ENCODE results near the gene SLCO4A1.
"Not testable (repeated sequence)": the region's sequence is repeated elsewhere in the genome, so short reads cannot be mapped to it uniquely, and the experiment has no call there.

Gene SLCO4A1

GRCh38 chr20:62671765-62672164 is 29.5 kb downstream of the SLCO4A1 start:
- FAIRE-seq (no peak), DNase-seq (ENCODE audit: insufficient read length, low spot score) (no peak)
- TF ChIP-seq POLR2A (IDR thresholded peaks at IDR 0.05; ENCODE audit: low read depth, low read length) = no peak

DNA sequence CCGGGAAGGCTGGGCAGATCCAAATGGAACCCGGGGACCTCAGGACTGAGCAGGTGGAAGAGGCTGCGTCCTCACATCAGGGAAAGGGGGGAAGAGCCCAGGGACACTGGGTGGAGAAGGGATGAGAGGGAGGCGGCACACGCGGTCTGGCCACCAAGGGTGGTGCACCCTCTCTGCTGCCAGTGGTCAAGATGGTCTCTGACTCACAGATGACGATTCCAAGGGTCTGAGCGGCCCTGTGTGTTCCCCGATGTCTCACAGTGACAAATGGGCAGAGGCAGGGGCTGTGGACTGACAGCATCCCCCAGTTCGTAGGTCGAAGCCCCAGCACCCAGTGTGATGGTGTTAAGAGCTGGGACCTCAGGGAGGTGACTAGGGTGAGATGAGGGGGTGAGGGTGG is 32.1 kb downstream of the SLCO4A1 start:
- DNase-seq (ENCODE audit: insufficient read length, low spot score) = no peak
- FAIRE-seq = no peak
- TF ChIP-seq POLR2A (IDR thresholded peaks at IDR 0.05; ENCODE audit: low read depth, low read length) = no peak

GRCh38 chr20:62675156-62675876 is 33.0 kb downstream of the SLCO4A1 start:
- DNase-seq (ENCODE audit: insufficient read length, low spot score) (no peak), FAIRE-seq (no peak)
- TF ChIP-seq POLR2A (IDR thresholded peaks at IDR 0.05; ENCODE audit: low read depth, low read length) = no peak

DNA sequence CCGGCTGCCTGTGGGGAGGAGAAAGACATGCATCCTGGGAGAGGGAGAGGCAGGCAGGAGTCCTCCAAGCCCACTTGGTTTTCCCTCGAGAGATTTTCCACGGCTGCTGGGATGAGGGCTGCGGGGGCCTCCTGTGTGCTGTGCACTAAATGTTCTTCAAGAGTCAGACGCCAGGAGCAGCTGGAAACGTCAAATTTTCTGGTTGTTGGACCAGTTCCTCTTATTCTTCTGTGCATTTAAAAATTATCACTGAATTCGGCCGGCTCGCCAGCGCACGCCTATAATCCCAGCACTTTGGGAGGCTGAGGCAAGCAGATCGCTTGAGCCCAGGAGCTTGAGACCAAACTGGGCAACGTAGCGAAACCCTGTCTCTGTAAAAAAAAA is 33.6 kb downstream of the SLCO4A1 start:
- TF ChIP-seq POLR2A (IDR thresholded peaks at IDR 0.05; ENCODE audit: low read depth, low read length) = no peak
- DNase-seq (ENCODE audit: insufficient read length, low spot score) (no peak), FAIRE-seq (no peak)

- no peak for TF ChIP-seq POLR2A (IDR thresholded peaks at IDR 0.05; ENCODE audit: low read depth, low read length)
- DNase-seq (ENCODE audit: insufficient read length, low spot score) (no peak), FAIRE-seq (no peak)
These were observed 34.7 kb downstream of the SLCO4A1 start for GRCh38 chr20:62676976-62677375.

DNA sequence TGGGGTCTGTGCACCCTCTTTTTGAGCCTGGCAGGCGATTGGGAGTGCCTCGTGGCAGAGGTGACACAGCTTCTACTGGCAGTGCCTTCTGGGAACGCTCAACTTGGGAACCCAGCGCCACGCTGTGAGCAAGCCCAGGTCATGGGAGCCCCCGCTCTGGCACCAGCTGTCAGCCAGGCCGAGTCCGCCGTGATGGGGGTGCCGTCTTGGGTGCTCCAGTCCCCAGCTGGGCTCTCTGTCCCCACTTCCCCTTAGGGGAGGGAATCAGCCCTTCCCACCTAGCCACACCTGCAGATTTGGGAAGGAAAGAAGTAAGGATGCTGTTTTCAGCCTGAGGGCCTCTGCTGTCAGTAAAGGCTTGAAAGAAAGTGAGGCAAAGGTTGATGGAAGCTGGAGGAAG is 35.4 kb downstream of the SLCO4A1 start:
- FAIRE-seq (no peak), DNase-seq (ENCODE audit: insufficient read length, low spot score) (no peak)
- TF ChIP-seq POLR2A (IDR thresholded peaks at IDR 0.05; ENCODE audit: low read depth, low read length) = no peak

- FAIRE-seq (no peak), DNase-seq (ENCODE audit: insufficient read length, low spot score) (no peak)
- no peak for TF ChIP-seq POLR2A (IDR thresholded peaks at IDR 0.05; ENCODE audit: low read depth, low read length)
These were observed 36.2 kb downstream of the SLCO4A1 start for GRCh38 chr20:62678553-62678952.

- DNase-seq (ENCODE audit: insufficient read length, low spot score) = no peak
- FAIRE-seq = no peak
- no peak for TF ChIP-seq POLR2A (IDR thresholded peaks at IDR 0.05; ENCODE audit: low read depth, low read length)
These were observed 37.8 kb downstream of the SLCO4A1 start for GRCh38 chr20:62679978-62680589.

DNA sequence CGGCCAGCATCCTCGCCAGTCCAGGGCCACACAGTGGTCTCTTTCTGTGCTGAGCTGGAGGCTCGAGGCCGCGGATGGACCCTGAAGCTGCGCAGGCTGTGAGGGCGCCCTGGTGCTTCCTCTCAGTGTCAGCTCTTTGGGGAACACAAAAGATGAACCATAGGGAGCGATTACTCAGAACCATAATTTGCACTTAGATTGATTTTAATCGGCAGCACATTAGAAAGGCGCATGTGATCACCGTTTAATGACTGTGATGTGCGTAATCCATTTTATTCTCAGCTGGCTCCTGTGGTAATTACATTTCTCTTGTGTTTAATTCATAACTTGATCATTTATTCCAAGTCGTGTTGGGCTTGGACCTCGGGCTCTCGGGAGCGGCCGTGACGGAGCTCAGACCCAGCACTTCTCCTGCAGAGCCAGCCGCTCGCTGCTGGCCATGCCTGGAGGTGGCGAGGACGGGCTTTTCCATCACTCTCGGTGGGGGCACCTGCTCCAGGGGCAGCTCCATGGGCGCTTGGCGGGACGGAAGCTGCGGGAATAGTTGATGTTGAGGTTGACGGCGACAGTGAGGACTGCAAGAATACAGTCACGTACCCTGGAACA is 40.7 kb downstream of the SLCO4A1 start:
- DNase-seq (ENCODE audit: insufficient read length, low spot score) (no peak), FAIRE-seq (no peak)
- no peak for TF ChIP-seq POLR2A (IDR thresholded peaks at IDR 0.05; ENCODE audit: low read depth, low read length)

- DNase-seq (ENCODE audit: insufficient read length, low spot score); FAIRE-seq: not testable (repeated sequence)
These were observed 41.5 kb downstream of the SLCO4A1 start for GRCh38 chr20:62683660-62684322.

DNA sequence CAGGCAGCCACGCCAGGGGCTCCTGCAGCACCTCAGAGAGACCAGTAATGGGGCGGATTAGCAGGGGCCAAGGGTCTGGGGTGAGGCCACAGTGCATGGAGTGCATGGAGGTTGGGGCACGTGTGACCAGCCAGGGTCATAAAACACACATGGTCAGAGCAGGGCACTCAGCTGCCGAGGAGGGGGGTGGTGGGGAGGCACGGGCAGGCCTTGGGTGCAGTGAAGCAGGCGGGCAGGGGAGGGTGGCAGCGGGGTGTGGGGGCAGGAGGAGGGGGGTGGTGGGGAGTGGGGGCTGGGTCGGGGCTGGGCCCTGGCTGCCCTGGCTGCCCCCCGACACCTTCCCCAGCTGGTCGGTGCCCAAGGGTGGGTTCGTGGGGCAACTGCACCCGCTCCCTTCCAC is 42.7 kb downstream of the SLCO4A1 start:
- no peak for DNase-seq (ENCODE audit: insufficient read length, low spot score)
- FAIRE-seq = no peak
- TF ChIP-seq POLR2A (IDR thresholded peaks at IDR 0.05; ENCODE audit: low read depth, low read length) = no peak

- DNase-seq (ENCODE audit: insufficient read length, low spot score) (no peak), FAIRE-seq (no peak)
- TF ChIP-seq POLR2A (IDR thresholded peaks at IDR 0.05; ENCODE audit: low read depth, low read length) = no peak
These were observed 43.7 kb downstream of the SLCO4A1 start for GRCh38 chr20:62685781-62686555.

- FAIRE-seq = no peak
- DNase-seq (ENCODE audit: insufficient read length, low spot score) = no peak
- no peak for TF ChIP-seq POLR2A (IDR thresholded peaks at IDR 0.05; ENCODE audit: low read depth, low read length)
These were observed 44.8 kb downstream of the SLCO4A1 start for GRCh38 chr20:62686869-62687830.
